Measurements from ENCODE around the gene SLC35F3. TPM values are rescaled to one million over a fixed set of nuclear protein-coding genes. Genes with fewer than 3 reads are reported as not detected.

The SLC35F3 gene
- polyA plus RNA-seq, 1 experiment, result 0.06 TPM

GRCh38 chr1:233897325-233898162, 6.9 kb upstream of the SLC35F3 start:
- POLR2A ChIA-PET, result no interaction called here
- no peak for DNase-seq (ENCODE audit: low read depth)
- no peak for TF ChIP-seq CTCF (IDR thresholded peaks at IDR 0.05; ENCODE audit: insufficient read depth, low read depth, low read length)

GRCh38 chr1:233901495-233901894, 3.0 kb upstream of the SLC35F3 start:
- Histone ChIP-seq H3K27me3 (ENCODE audit: control insufficient read depth, insufficient read depth, low read length) (no peaks in the 10 kb centered on the region; the same call in 1 of the 2 replicates), H3K4me3 (ENCODE audit: low read depth, low read length) (no peak overlapping the region), H3K36me3 (ENCODE audit: control insufficient read depth, insufficient read depth, low read length) (no peaks in the 10 kb centered on the region)
- POLR2A ChIA-PET, result no interaction called here
- DNase-seq (ENCODE audit: low read depth), result no peak
- no peak for TF ChIP-seq CTCF (IDR thresholded peaks at IDR 0.05; ENCODE audit: insufficient read depth, low read depth, low read length)
- CTCF ChIA-PET, result no interaction called here

More at GRCh38 chr1:233897325-233898162, 6.9 kb upstream of the SLC35F3 start:
- no peaks in the 10 kb centered on the region for H3K36me3 ChIP-seq (ENCODE audit: control insufficient read depth, insufficient read depth, low read length)
- H3K4me3 ChIP-seq (ENCODE audit: low read depth, low read length), result no peak overlapping the region
- no peaks in the 10 kb centered on the region for H3K27me3 ChIP-seq (ENCODE audit: control insufficient read depth, insufficient read depth, low read length)
- CTCF ChIA-PET, result no interaction called here

- no peak for DNase-seq (ENCODE audit: low read depth)
- no peaks in the 10 kb centered on the region for H3K36me3 ChIP-seq (ENCODE audit: control insufficient read depth, insufficient read depth, low read length)
- ChIA-PET POLR2A (no interaction called here), CTCF (no interaction called here)
- H3K4me3 ChIP-seq (ENCODE audit: low read depth, low read length), result peak overlapping the region; percentile 30
- no peak for TF ChIP-seq CTCF (IDR thresholded peaks at IDR 0.05; ENCODE audit: insufficient read depth, low read depth, low read length)
- no peaks in the 10 kb centered on the region; the same call in 1 of the 2 replicates for H3K27me3 ChIP-seq (ENCODE audit: control insufficient read depth, insufficient read depth, low read length)
These were observed 1.1 kb downstream of the SLC35F3 start for GRCh38 chr1:233905416-233906051.

- H3K36me3 ChIP-seq (ENCODE audit: control insufficient read depth, insufficient read depth, low read length), result no peaks in the 10 kb centered on the region
- DNase-seq (ENCODE audit: low read depth), result no peak
- H3K4me3 ChIP-seq (ENCODE audit: low read depth, low read length), result no peak overlapping the region
- no peak for TF ChIP-seq CTCF (IDR thresholded peaks at IDR 0.05; ENCODE audit: insufficient read depth, low read depth, low read length)
- ChIA-PET POLR2A (no interaction called here), CTCF (no interaction called here)
- H3K27me3 ChIP-seq (ENCODE audit: control insufficient read depth, insufficient read depth, low read length), result no peaks in the 10 kb centered on the region; the same call in 1 of the 2 replicates
These were observed 2.7 kb downstream of the SLC35F3 start for GRCh38 chr1:233907151-233907550.

GRCh38 chr1:233908092-233908491, 3.6 kb downstream of the SLC35F3 start:
- TF ChIP-seq CTCF (IDR thresholded peaks at IDR 0.05; ENCODE audit: insufficient read depth, low read depth, low read length), result no peak
- Histone ChIP-seq H3K36me3 (ENCODE audit: control insufficient read depth, insufficient read depth, low read length) (no peaks in the 10 kb centered on the region), H3K27me3 (ENCODE audit: control insufficient read depth, insufficient read depth, low read length) (no peaks in the 10 kb centered on the region; the same call in 1 of the 2 replicates), H3K4me3 (ENCODE audit: low read depth, low read length) (no peak overlapping the region)
- POLR2A ChIA-PET, result no interaction called here
- CTCF ChIA-PET, result interaction anchor here (1.7 kb wide), 1 partner anchor 13 kb away, joined by 8 read pairs; no protein-coding TSS in a partner anchor
- DNase-seq (ENCODE audit: low read depth), result no peak

All from BJ (cell line).